ENCODE data around the gene SNRNP27. TPM values are rescaled to one million over a fixed set of nuclear protein-coding genes. Genes with fewer than 3 reads are reported as not detected.

The SNRNP27 gene
- total and polyA plus RNA-seq, 9 of the 15 experiments (the other 6 are each of a cell fraction or from before 2014, with no cell fraction given), result 29.2 to 102 (median 65.7) TPM

GRCh38 chr2:69933839-69934613 is 40.3 kb downstream of the SNRNP27 start (continued):
- TF ChIP-seq, protein P1, sequence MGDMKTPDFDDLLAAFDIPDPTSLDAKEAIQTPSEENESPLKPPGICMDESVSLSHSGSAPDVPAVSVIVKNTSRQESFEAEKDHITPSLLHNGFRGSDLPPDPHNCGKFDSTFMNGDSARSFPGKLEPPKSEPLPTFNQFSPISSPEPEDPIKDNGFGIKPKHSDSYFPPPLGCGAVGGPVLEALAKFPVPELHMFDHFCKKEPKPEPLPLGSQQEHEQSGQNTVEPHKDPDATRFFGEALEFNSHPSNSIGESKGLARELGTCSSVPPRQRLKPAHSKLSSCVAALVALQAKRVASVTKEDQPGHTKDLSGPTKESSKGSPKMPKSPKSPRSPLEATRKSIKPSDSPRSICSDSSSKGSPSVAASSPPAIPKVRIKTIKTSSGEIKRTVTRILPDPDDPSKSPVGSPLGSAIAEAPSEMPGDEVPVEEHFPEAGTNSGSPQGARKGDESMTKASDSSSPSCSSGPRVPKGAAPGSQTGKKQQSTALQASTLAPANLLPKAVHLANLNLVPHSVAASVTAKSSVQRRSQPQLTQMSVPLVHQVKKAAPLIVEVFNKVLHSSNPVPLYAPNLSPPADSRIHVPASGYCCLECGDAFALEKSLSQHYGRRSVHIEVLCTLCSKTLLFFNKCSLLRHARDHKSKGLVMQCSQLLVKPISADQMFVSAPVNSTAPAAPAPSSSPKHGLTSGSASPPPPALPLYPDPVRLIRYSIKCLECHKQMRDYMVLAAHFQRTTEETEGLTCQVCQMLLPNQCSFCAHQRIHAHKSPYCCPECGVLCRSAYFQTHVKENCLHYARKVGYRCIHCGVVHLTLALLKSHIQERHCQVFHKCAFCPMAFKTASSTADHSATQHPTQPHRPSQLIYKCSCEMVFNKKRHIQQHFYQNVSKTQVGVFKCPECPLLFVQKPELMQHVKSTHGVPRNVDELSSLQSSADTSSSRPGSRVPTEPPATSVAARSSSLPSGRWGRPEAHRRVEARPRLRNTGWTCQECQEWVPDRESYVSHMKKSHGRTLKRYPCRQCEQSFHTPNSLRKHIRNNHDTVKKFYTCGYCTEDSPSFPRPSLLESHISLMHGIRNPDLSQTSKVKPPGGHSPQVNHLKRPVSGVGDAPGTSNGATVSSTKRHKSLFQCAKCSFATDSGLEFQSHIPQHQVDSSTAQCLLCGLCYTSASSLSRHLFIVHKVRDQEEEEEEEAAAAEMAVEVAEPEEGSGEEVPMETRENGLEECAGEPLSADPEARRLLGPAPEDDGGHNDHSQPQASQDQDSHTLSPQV (IDR thresholded peaks at IDR 0.05), result peak; percentile 87
- TF ChIP-seq, protein P2, sequence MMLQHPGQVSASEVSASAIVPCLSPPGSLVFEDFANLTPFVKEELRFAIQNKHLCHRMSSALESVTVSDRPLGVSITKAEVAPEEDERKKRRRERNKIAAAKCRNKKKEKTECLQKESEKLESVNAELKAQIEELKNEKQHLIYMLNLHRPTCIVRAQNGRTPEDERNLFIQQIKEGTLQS (IDR thresholded peaks at IDR 0.05), result peak; percentile 95
- TF ChIP-seq, protein P2 (CRISPR knock-in tag; conservative IDR thresholded peaks at IDR 0.05), result no peak
- TF ChIP-seq HDAC8 (tag; IDR thresholded peaks at IDR 0.05), result no peak
- TF ChIP-seq HDGF (IDR thresholded peaks at IDR 0.05), result no peak
- TF ChIP-seq, protein P3, sequence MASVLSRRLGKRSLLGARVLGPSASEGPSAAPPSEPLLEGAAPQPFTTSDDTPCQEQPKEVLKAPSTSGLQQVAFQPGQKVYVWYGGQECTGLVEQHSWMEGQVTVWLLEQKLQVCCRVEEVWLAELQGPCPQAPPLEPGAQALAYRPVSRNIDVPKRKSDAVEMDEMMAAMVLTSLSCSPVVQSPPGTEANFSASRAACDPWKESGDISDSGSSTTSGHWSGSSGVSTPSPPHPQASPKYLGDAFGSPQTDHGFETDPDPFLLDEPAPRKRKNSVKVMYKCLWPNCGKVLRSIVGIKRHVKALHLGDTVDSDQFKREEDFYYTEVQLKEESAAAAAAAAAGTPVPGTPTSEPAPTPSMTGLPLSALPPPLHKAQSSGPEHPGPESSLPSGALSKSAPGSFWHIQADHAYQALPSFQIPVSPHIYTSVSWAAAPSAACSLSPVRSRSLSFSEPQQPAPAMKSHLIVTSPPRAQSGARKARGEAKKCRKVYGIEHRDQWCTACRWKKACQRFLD (CRISPR knock-in tag; IDR thresholded peaks at IDR 0.05), result peak; percentile 53; the same call in 1 of the 2 replicates
- peak; percentile 86 for TF ChIP-seq EP400 (IDR thresholded peaks at IDR 0.05)
- peak; percentile 97 for TF ChIP-seq ZNF589 (CRISPR knock-in tag; IDR thresholded peaks at IDR 0.05; ENCODE audit: low read depth)
- TF ChIP-seq DMBX1 (CRISPR knock-in tag; IDR thresholded peaks at IDR 0.05; ENCODE audit: borderline replicate concordance), result peak; percentile 72; the same call in 1 of the 2 replicates
- TF ChIP-seq ARNT (IDR thresholded peaks at IDR 0.05), result peak in 1 of 2 experiments; percentile 74; a peak in 2 of 4 replicates
- peak in 1 of 2 experiments; percentile 76; a peak in 2 of 4 replicates for TF ChIP-seq KDM1A (IDR thresholded peaks at IDR 0.05)
- peak; percentile 91 for TF ChIP-seq DPF2 (IDR thresholded peaks at IDR 0.05)
- TF ChIP-seq ZNF551 (CRISPR knock-in tag; IDR thresholded peaks at IDR 0.05), result no peak
- TF ChIP-seq NCOR1 (IDR thresholded peaks at IDR 0.05), result peak; percentile 50
- TF ChIP-seq, protein P4, sequence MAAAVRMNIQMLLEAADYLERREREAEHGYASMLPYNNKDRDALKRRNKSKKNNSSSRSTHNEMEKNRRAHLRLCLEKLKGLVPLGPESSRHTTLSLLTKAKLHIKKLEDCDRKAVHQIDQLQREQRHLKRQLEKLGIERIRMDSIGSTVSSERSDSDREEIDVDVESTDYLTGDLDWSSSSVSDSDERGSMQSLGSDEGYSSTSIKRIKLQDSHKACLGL (CRISPR knock-in tag; IDR thresholded peaks at IDR 0.05; ENCODE audit: borderline replicate concordance, poor library complexity, severe bottlenecking), result no peak
- 0 out of 2 replicates have a peak, but pooled peaks have one; percentile 45 for TF ChIP-seq KAT7 (CRISPR knock-in tag; IDR thresholded peaks at IDR 0.05; ENCODE audit: borderline replicate concordance)
- TF ChIP-seq SPI1 (IDR thresholded peaks at IDR 0.05; ENCODE audit: borderline replicate concordance, low read depth, low read length), result peak; percentile 60; the same call in 1 of the 2 replicates
- no peak for TF ChIP-seq CREBBP (IDR thresholded peaks at IDR 0.05; ENCODE audit: low read depth, low read length)
